Mucosa of rectum (tissue), 2 donors: Measurements from ENCODE around the gene LCNL1.
A peak's percentile ranks its signal among the peaks of the same experiment; 100 is the strongest.

Experiments used
- H3K27ac ChIP-seq, 2 donors: one replicate each; pipeline ENCODE4 v1.7.0; 2013; ENCODE audit warnings: inconsistent platforms in 2 of 2, low read depth in 2 of 2, low read length in 2 of 2
- H3K27me3 ChIP-seq, 2 donors: one replicate each; pipeline ENCODE4 v1.7.0; 2013; ENCODE audit warnings: low read length in 2 of 2; ENCODE audit not compliant: control insufficient read depth in 2 of 2, insufficient read depth in 2 of 2
- H3K36me3 ChIP-seq, 2 donors: one replicate each; pipeline ENCODE4 v1.7.0; 2013; ENCODE audit warnings: low read length in 2 of 2; ENCODE audit not compliant: control insufficient read depth in 2 of 2, insufficient read depth in 2 of 2
- H3K4me1 ChIP-seq, 2 donors: one replicate each; pipeline ENCODE4 v1.7.0; 2013; ENCODE audit warnings: low read length in 2 of 2, mild to moderate bottlenecking in 1 of 2; ENCODE audit not compliant: control insufficient read depth in 2 of 2, insufficient read depth in 2 of 2
- H3K4me3 ChIP-seq, 2 donors: one replicate each; pipeline ENCODE4 v1.7.0; 2013; ENCODE audit warnings: low read length in 2 of 2
- H3K9ac ChIP-seq, 2 donors: one replicate each; pipeline ENCODE4 v1.7.0; 2013; ENCODE audit warnings: low read length in 2 of 2, low read depth in 1 of 2, mild to moderate bottlenecking in 1 of 2
- H3K9me3 ChIP-seq, 2 donors: one replicate each; pipeline ENCODE4 v1.7.0; 2013; ENCODE audit warnings: low read length in 2 of 2; ENCODE audit not compliant: control insufficient read depth in 2 of 2
- donor health status: healthy.
- donor health status: Normal muscosa, but diverticular disease.

The LCNL1 gene

GRCh38 chr9:136947028-136947891 lies 35.5 kb upstream of the LCNL1 start:
- no peaks in the 10 kb centered on the region for H3K27me3 ChIP-seq
- peaks cover 6 to 7% of the 10 kb centered on the region in 2 donors for H3K36me3 ChIP-seq
- H3K9ac ChIP-seq, result no peak overlapping the region
- no peaks in the 10 kb centered on the region for H3K9me3 ChIP-seq
- peak overlapping the region; percentile 77 to 95 for H3K27ac ChIP-seq
- peaks cover 26 to 35% of the 10 kb centered on the region in 2 donors for H3K4me1 ChIP-seq
- H3K4me3 ChIP-seq, result no peak overlapping the region

DNA sequence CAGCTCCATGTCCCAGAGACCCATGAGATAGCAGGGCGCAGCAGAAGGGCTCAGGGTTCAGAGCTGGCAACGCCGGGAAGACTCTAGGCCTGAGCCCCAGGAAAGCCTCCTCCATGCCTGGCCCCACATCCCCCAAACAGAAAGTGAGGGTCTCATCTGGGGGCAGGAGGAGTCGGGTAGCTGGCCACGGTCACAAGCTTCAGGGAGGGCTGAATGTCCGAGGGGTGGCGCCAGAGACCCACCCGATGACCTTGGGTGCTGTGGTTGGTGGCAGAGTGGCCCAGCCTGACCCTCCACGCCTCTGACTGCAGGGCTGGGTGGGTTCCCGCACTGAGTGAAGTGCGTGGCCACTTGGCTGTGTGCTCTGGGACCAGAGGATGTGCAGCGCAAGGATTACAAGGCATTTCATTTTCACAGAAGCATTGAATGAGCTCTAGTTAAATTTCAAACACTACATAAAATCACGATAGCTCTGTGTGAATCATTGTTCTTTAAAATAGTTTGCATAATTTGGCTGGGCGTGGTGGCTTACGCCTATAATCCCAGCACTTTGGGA lies 34.8 kb upstream of the LCNL1 start:
- Histone ChIP-seq H3K4me1 (peaks cover 23 to 31% of the 10 kb centered on the region in 2 donors), H3K9me3 (no peaks in the 10 kb centered on the region), H3K27ac (peak overlapping the region; percentile 77 to 95), H3K27me3 (no peaks in the 10 kb centered on the region), H3K9ac (peak overlapping the region in 1 of 2 donors; percentile 34), H3K4me3 (no peak overlapping the region), H3K36me3 (no peaks in the 10 kb centered on the region)

- no peaks in the 10 kb centered on the region for H3K9me3 ChIP-seq
- no peaks in the 10 kb centered on the region for H3K36me3 ChIP-seq
- peak overlapping the region; percentile 63 to 96 for H3K9ac ChIP-seq
- peak overlapping the region; percentile 79 to 95 for H3K4me3 ChIP-seq
- no peaks in the 10 kb centered on the region for H3K27me3 ChIP-seq
- peak overlapping the region; percentile 95 for H3K27ac ChIP-seq
- peaks cover 18 to 27% of the 10 kb centered on the region in 2 donors for H3K4me1 ChIP-seq
Measured at GRCh38 chr9:136949239-136949816, 33.5 kb upstream of the LCNL1 start.

DNA sequence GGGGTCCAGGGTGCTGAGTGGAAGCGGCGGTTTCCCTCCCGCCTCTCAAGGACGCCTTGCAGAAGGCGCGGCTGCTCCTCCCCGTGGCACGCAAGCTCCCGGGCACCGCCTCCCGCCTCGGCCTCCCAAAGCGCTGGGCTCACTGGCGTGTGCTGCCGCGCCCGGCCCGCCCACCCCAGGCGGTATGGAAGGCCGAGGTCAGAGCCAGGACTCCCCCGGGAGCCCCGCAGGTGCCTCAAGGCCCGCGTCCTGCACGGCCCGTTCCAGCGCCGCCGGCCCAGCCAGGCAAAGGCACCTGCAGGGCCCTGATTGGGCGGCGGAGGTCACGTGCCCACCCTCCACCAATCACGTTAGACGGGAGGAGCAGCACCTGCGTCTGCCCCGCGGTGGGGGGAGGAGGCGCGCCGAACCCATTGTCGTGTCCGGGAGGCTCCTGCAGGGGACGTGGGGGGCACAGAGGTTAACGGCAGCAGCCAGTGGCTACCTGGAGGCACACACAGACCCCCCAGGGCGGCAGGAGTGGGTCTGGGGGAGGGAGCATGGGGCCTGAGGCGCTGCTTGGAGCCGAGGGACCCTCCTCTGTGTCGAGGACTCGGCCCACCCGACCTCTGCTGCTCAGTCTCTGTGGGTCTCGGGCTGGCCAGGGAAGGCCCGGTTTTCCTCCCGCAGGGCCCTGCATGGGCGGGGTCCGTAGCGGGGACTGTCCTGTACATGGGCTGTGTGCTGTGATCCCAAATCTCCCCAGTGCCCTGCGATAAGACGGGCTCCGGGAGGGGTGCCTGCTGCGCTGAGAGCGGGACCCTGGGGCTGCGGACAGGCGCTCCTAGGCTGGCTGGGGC lies 32.8 kb upstream of the LCNL1 start:
- H3K9me3 ChIP-seq, result no peaks in the 10 kb centered on the region
- peak overlapping the region; percentile 92 to 96 for H3K9ac ChIP-seq
- peaks cover 15 to 23% of the 10 kb centered on the region in 2 donors for H3K4me1 ChIP-seq
- no peaks in the 10 kb centered on the region for H3K27me3 ChIP-seq
- H3K27ac ChIP-seq, result peak overlapping the region; percentile 95
- no peaks in the 10 kb centered on the region for H3K36me3 ChIP-seq
- peak overlapping the region; percentile 79 to 95 for H3K4me3 ChIP-seq

DNA sequence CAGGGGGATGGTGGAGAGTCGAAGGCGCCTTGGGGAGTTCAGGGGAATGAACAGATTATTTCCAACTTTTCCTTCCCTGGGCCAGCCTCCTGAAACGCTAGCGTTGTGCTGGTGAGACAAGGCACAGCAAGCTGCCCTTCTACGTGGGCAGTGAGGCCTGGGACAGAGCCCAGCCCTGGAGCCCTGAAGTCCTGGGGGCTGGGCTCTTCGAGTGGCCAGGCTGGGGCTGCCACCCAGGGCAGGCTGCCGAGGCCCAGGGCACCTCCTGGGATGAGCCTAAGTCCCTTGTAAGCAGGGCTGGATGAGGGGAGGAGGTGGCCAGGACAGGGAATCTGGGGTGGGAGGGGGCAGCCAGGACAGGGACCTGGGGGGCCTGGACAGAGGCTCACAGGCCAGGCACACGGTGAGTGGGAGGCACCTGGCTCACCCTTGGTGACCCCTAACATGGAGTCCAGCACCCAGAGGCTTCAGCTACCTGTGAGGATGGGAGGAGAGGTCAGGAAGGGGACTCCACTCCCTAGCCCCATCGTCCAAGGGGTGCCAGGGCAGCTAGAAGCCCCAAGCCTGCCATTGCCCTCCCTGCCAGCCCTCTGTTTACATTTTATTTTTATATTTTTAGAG lies 32.0 kb upstream of the LCNL1 start:
- peak overlapping the region; percentile 95 for H3K27ac ChIP-seq
- no peaks in the 10 kb centered on the region for H3K36me3 ChIP-seq
- H3K27me3 ChIP-seq, result no peaks in the 10 kb centered on the region
- H3K4me3 ChIP-seq, result peak overlapping the region; percentile 79 to 95
- no peaks in the 10 kb centered on the region for H3K9me3 ChIP-seq
- peak overlapping the region; percentile 92 to 96 for H3K9ac ChIP-seq
- H3K4me1 ChIP-seq, result peaks cover 15 to 21% of the 10 kb centered on the region in 2 donors

DNA sequence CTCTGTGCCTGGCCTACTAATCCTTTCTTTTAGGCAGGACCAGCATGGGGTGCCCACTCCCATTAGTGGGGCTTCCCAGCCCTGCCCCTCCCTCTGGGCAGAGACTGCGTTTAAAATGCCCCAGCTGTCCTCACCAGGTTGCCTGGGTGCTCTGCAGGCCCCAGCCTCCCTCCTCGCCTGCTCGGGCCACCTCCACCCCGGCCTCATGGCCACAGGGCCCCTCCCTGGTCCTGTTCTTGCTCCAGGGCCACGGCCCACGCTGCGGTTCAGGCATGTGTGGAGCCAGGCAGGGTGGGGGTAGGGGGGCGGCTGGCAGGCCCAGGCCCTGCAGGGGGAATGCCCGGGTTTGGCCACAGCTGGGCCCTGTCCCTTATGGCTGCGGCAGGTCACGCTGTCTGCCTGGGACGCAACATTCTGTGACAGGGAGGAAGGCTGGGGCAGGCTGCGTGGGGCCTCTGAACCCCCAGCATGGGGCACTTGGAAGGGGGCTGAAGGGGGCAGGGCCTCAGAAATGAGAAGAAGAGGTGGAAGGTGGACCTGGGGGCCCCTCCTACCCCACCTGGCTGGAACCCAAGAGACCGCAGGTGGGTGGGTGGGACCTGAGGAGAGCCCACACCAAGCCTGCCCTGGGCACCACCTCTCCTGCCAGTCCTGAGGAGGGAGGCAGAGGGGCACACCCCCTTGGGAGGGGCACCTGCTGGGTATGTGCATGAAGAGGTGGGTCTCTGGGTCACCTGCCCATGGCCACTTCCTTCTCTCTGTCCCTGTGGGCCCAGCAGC lies 31.1 kb upstream of the LCNL1 start, which contains the start of gene LCN12:
LCN12 (plus strand) TSS at position 733 of the 780 bp plus-strand sequence. CDS start 55 bp downstream, outside the sequence.
- Histone ChIP-seq H3K27me3 (no peaks in the 10 kb centered on the region), H3K9me3 (no peaks in the 10 kb centered on the region), H3K9ac (no peak within 1 kb of the TSS), H3K36me3 (no peaks in the 10 kb centered on the region), H3K4me1 (peaks cover 15 to 21% of the 10 kb centered on the region in 2 donors), H3K4me3 (no peak within 1 kb of the TSS), H3K27ac (no peak within 1 kb of the TSS)

DNA sequence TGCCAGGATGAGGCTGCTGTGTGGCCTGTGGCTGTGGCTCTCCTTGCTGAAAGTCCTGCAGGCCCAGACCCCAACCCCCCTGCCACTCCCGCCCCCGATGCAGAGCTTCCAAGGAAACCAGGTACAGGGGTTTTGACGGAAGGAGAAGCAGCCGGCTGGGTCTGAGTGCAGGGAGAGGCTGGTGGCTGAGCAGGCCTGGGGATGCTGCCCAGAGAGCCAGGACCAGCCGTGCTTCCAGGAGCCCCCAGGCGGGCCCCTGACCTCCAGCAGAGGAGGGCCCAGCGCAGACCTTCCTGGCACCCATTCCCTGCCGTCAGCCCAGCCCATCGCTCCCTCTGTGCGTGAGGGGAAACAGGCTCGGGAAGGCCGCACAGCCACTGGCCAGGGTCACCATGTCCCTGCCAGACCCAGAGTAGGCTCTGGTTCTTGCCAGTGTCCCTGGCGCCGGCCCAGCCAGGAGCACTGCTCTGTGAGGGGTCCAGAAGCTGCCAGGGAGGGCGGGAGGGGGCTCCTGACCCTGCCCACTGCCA lies 30.4 kb upstream of the LCNL1 start:
- H3K27ac ChIP-seq, result no peak overlapping the region
- H3K36me3 ChIP-seq, result no peaks in the 10 kb centered on the region
- no peak overlapping the region for H3K9ac ChIP-seq
- H3K27me3 ChIP-seq, result no peaks in the 10 kb centered on the region
- H3K9me3 ChIP-seq, result no peaks in the 10 kb centered on the region
- H3K4me1 ChIP-seq, result peaks cover 15 to 21% of the 10 kb centered on the region in 2 donors
- H3K4me3 ChIP-seq, result no peak overlapping the region

GRCh38 chr9:136952876-136953770 lies 29.7 kb upstream of the LCNL1 start:
- H3K9ac ChIP-seq, result no peak overlapping the region
- H3K27me3 ChIP-seq, result no peaks in the 10 kb centered on the region
- no peaks in the 10 kb centered on the region for H3K36me3 ChIP-seq
- no peak overlapping the region for H3K4me3 ChIP-seq
- H3K4me1 ChIP-seq, result peaks cover 9 to 14% of the 10 kb centered on the region in 2 donors
- no peak overlapping the region for H3K27ac ChIP-seq
- no peaks in the 10 kb centered on the region for H3K9me3 ChIP-seq
